ENCODE data around the gene PLA1A. TPM values are rescaled to one million over a fixed set of nuclear protein-coding genes. Genes with fewer than 3 reads are reported as not detected.
A peak's percentile ranks its signal among the peaks of the same experiment; 100 is the strongest.
"Not testable (repeated sequence)": the region's sequence is repeated elsewhere in the genome, so short reads cannot be mapped to it uniquely, and the experiment has no call there.

The PLA1A gene
- total RNA-seq, 1 donor from 2014 or later: 0.29 TPM

- H3K4me1 Mint-ChIP-seq (ENCODE audit: low read depth): peaks cover 73% of the 10 kb centered on the region
Observed at GRCh38 chr3:119559441-119559963, 38.2 kb upstream of the PLA1A start, which contains the start of gene CD80. TSS of gene CD80 (minus strand) at chr3:119559614. CDS start at chr3:119557728, 1,886 bp downstream.

GRCh38 chr3:119560160-119560559 lies 37.5 kb upstream of the PLA1A start:
- peak overlapping the region; percentile 52 for H3K27ac Mint-ChIP-seq
- peak overlapping the region; percentile 79 for H3K4me3 Mint-ChIP-seq
- DNase-seq (ENCODE audit: low spot score): no peak
- intact Hi-C loops (cut with micrococcal nuclease): loop anchor here (10.0 kb wide), 1 partner anchor 535 kb away; the partner anchor contains the start of gene GSK3B
- H3K27me3 Mint-ChIP-seq (ENCODE audit: insufficient read depth): peaks cover 4% of the 10 kb centered on the region
- H3K4me1 Mint-ChIP-seq (ENCODE audit: low read depth): peaks cover 66% of the 10 kb centered on the region
- no peaks in the 10 kb centered on the region for H3K9me3 Mint-ChIP-seq
- peaks cover 27% of the 10 kb centered on the region for H3K36me3 Mint-ChIP-seq (ENCODE audit: low read depth)

More at GRCh38 chr3:119559441-119559963, 38.2 kb upstream of the PLA1A start, which contains the start of gene CD80:
- Mint-ChIP-seq H3K27ac (peak within 1 kb of the TSS; percentile 88), H3K36me3 (ENCODE audit: low read depth) (peaks cover 29% of the 10 kb centered on the region), H3K27me3 (ENCODE audit: insufficient read depth) (peaks cover 4% of the 10 kb centered on the region), H3K4me3 (peak within 1 kb of the TSS; percentile 79), H3K9me3 (no peaks in the 10 kb centered on the region)
- intact Hi-C loops (cut with micrococcal nuclease): loop anchor here (1.0 to 5.0 kb wide), 10 partner anchors 20 to 677 kb away; partner anchors contain the start of genes ADPRH, TEX55, TIMMDC1 and TMEM39A
- peak; percentile 67 for DNase-seq (ENCODE audit: low spot score)

- intact Hi-C loops (cut with micrococcal nuclease): loop anchor here (1.0 to 10.0 kb wide), 3 partner anchors 77 to 532 kb away; partner anchors contain the start of genes COX17 and GSK3B
- Mint-ChIP-seq H3K27me3 (ENCODE audit: insufficient read depth) (peaks cover 5% of the 10 kb centered on the region), H3K27ac (peak overlapping the region; percentile 95), H3K4me3 (peak overlapping the region; percentile 43), H3K9me3 (no peaks in the 10 kb centered on the region), H3K4me1 (ENCODE audit: low read depth) (peaks cover 44% of the 10 kb centered on the region), H3K36me3 (ENCODE audit: low read depth) (peaks cover 8% of the 10 kb centered on the region)
- DNase-seq (ENCODE audit: low spot score): peak; percentile 58
Observed at GRCh38 chr3:119562307-119562961, 35.3 kb upstream of the PLA1A start.

- H3K9me3 Mint-ChIP-seq; H3K36me3 Mint-ChIP-seq (ENCODE audit: low read depth); DNase-seq (ENCODE audit: low spot score); H3K27me3 Mint-ChIP-seq (ENCODE audit: insufficient read depth); H3K4me3 Mint-ChIP-seq; H3K27ac Mint-ChIP-seq: not testable (repeated sequence)
- peaks cover 35% of the 10 kb centered on the region for H3K4me1 Mint-ChIP-seq (ENCODE audit: low read depth)
- intact Hi-C loops (cut with micrococcal nuclease): loop anchor here (10.0 kb wide), 1 partner anchor 531 kb away; the partner anchor contains the start of gene GSK3B
Observed at GRCh38 chr3:119563334-119563733, 34.4 kb upstream of the PLA1A start.

GRCh38 chr3:119569156-119569555 lies 28.5 kb upstream of the PLA1A start:
- intact Hi-C loops (cut with micrococcal nuclease): loop anchor here (10.0 kb wide), 1 partner anchor 526 kb away; the partner anchor contains the start of gene GSK3B
- no peaks in the 10 kb centered on the region for H3K36me3 Mint-ChIP-seq (ENCODE audit: low read depth)
- H3K9me3 Mint-ChIP-seq: no peaks in the 10 kb centered on the region
- no peak for DNase-seq (ENCODE audit: low spot score)
- H3K4me1 Mint-ChIP-seq (ENCODE audit: low read depth): peaks cover 10% of the 10 kb centered on the region
- no peak overlapping the region for H3K4me3 Mint-ChIP-seq
- peaks cover 9% of the 10 kb centered on the region for H3K27me3 Mint-ChIP-seq (ENCODE audit: insufficient read depth)
- no peak overlapping the region for H3K27ac Mint-ChIP-seq

GRCh38 chr3:119570229-119570628 lies 27.5 kb upstream of the PLA1A start:
- no peaks in the 10 kb centered on the region for H3K36me3 Mint-ChIP-seq (ENCODE audit: low read depth)
- H3K27ac Mint-ChIP-seq: no peak overlapping the region
- no peaks in the 10 kb centered on the region for H3K9me3 Mint-ChIP-seq
- DNase-seq (ENCODE audit: low spot score): no peak
- H3K4me3 Mint-ChIP-seq: no peak overlapping the region
- peaks cover 9% of the 10 kb centered on the region for H3K27me3 Mint-ChIP-seq (ENCODE audit: insufficient read depth)
- intact Hi-C loops (cut with micrococcal nuclease): no loop called here
- H3K4me1 Mint-ChIP-seq (ENCODE audit: low read depth): peaks cover 10% of the 10 kb centered on the region

- Mint-ChIP-seq H3K36me3 (ENCODE audit: low read depth) (no peaks in the 10 kb centered on the region), H3K4me1 (ENCODE audit: low read depth) (peaks cover 10% of the 10 kb centered on the region)
- intact Hi-C loops (cut with micrococcal nuclease): no loop called here
Observed at GRCh38 chr3:119571230-119571629, 26.5 kb upstream of the PLA1A start.

GRCh38 chr3:119571688-119572087 lies 26.0 kb upstream of the PLA1A start:
- Mint-ChIP-seq H3K27me3 (ENCODE audit: insufficient read depth) (peaks cover 9% of the 10 kb centered on the region), H3K36me3 (ENCODE audit: low read depth) (no peaks in the 10 kb centered on the region), H3K4me3 (no peak overlapping the region), H3K9me3 (no peaks in the 10 kb centered on the region), H3K4me1 (ENCODE audit: low read depth) (peaks cover 10% of the 10 kb centered on the region), H3K27ac (no peak overlapping the region)
- intact Hi-C loops (cut with micrococcal nuclease): no loop called here
- DNase-seq (ENCODE audit: low spot score): no peak

More at GRCh38 chr3:119571230-119571629, 26.5 kb upstream of the PLA1A start:
- Mint-ChIP-seq H3K9me3 (no peaks in the 10 kb centered on the region), H3K27ac (no peak overlapping the region), H3K27me3 (ENCODE audit: insufficient read depth) (peaks cover 9% of the 10 kb centered on the region), H3K4me3 (no peak overlapping the region)
- DNase-seq (ENCODE audit: low spot score): no peak

- Mint-ChIP-seq H3K9me3 (no peaks in the 10 kb centered on the region), H3K36me3 (ENCODE audit: low read depth) (no peaks in the 10 kb centered on the region), H3K4me3 (no peak overlapping the region), H3K27me3 (ENCODE audit: insufficient read depth) (peaks cover 6% of the 10 kb centered on the region), H3K27ac (no peak overlapping the region), H3K4me1 (ENCODE audit: low read depth) (peaks cover 20% of the 10 kb centered on the region)
- DNase-seq (ENCODE audit: low spot score): no peak
- intact Hi-C loops (cut with micrococcal nuclease): no loop called here
Observed at GRCh38 chr3:119575507-119575906, 22.2 kb upstream of the PLA1A start.

GRCh38 chr3:119579366-119580066 lies 18.2 kb upstream of the PLA1A start, which contains the start of gene ADPRH:
TSS of gene ADPRH (plus strand) at chr3:119579492. CDS start at chr3:119582170, 2,678 bp downstream.
- peaks cover 37% of the 10 kb centered on the region for H3K4me1 Mint-ChIP-seq (ENCODE audit: low read depth)
- H3K36me3 Mint-ChIP-seq (ENCODE audit: low read depth): no peaks in the 10 kb centered on the region
- H3K27ac Mint-ChIP-seq: peak within 1 kb of the TSS; percentile 95
- peak within 1 kb of the TSS; percentile 90 for H3K4me3 Mint-ChIP-seq
- DNase-seq (ENCODE audit: low spot score): peak; percentile 47
- intact Hi-C loops (cut with micrococcal nuclease): loop anchor here (1.0 to 5.0 kb wide), 5 partner anchors 19 to 98 kb away; partner anchors contain the start of genes CD80, COX17 and TIMMDC1
- peaks cover 6% of the 10 kb centered on the region for H3K27me3 Mint-ChIP-seq (ENCODE audit: insufficient read depth)
- no peaks in the 10 kb centered on the region for H3K9me3 Mint-ChIP-seq

GRCh38 chr3:119580067-119580760 lies 17.5 kb upstream of the PLA1A start:
- Mint-ChIP-seq H3K4me3 (peak overlapping the region; percentile 90), H3K27ac (peak overlapping the region; percentile 95), H3K9me3 (no peaks in the 10 kb centered on the region), H3K36me3 (ENCODE audit: low read depth) (no peaks in the 10 kb centered on the region), H3K4me1 (ENCODE audit: low read depth) (peaks cover 37% of the 10 kb centered on the region), H3K27me3 (ENCODE audit: insufficient read depth) (peaks cover 6% of the 10 kb centered on the region)
- no peak for DNase-seq (ENCODE audit: low spot score)
- intact Hi-C loops (cut with micrococcal nuclease): loop anchor here (2.0 to 5.0 kb wide), 3 partner anchors 19 to 83 kb away; partner anchors contain the start of gene TIMMDC1

GRCh38 chr3:119582178-119582577 lies 15.5 kb upstream of the PLA1A start:
- intact Hi-C loops (cut with micrococcal nuclease): loop anchor here (5.0 kb wide), 1 partner anchor 85 kb away; the partner anchor contains the start of gene TIMMDC1
- Mint-ChIP-seq H3K27me3 (ENCODE audit: insufficient read depth) (peaks cover 5% of the 10 kb centered on the region), H3K36me3 (ENCODE audit: low read depth) (no peaks in the 10 kb centered on the region), H3K27ac (no peak overlapping the region), H3K9me3 (no peaks in the 10 kb centered on the region), H3K4me3 (no peak overlapping the region), H3K4me1 (ENCODE audit: low read depth) (peaks cover 37% of the 10 kb centered on the region)
- DNase-seq (ENCODE audit: low spot score): peak; percentile 10

Measured in activated T-helper 1 cell treated with anti-CD3 and anti-CD28 coated beads, Interleukin-12 subunit alpha, Interleukin-12 subunit beta, Interleukin-2, Interleukin-4 antibody, amounts not matched to agents 30 ng/mL and 10 ng/mL and 1 ng/mL, durations not matched to agents 14 hours and 24 hours and 36 hours (primary cell).